ENCODE results near the gene BPIFB3. TPM values are rescaled to one million over a fixed set of nuclear protein-coding genes. Genes with fewer than 3 reads are reported as not detected.

The BPIFB3 gene
- total RNA-seq, 2 experiments from 2014 or later = not detected

- H3K27me3 ChIP-seq (ENCODE audit: control insufficient read depth in 1 of 2, insufficient read depth in 2 of 2, low read length in 2 of 2) = no peaks in the 10 kb centered on the region
- no peak for TF ChIP-seq CTCF (IDR thresholded peaks at IDR 0.05)
- Mint-ChIP-seq H3K4me1 (ENCODE audit: low read depth) (peaks cover 14% of the 10 kb centered on the region), H3K9me3 (no peaks in the 10 kb centered on the region), H3K27me3 (no peaks in the 10 kb centered on the region), H3K4me3 (no peak overlapping the region), H3K36me3 (ENCODE audit: low read depth) (no peaks in the 10 kb centered on the region), H3K27ac (no peak overlapping the region)
- peaks cover 0 to 10% of the 10 kb centered on the region in 2 experiments for H3K9me3 ChIP-seq (ENCODE audit: control insufficient read depth in 1 of 2, insufficient read depth in 1 of 2, low read length in 2 of 2)
- H3K4me1 ChIP-seq (ENCODE audit: insufficient read depth, low read length) = peaks cover 6% of the 10 kb centered on the region
- H3K4me3 ChIP-seq (ENCODE audit: low read length) = no peak overlapping the region
- ATAC-seq (ENCODE audit: poor library complexity) (no peak), DNase-seq (no peak)
- intact Hi-C loops (cut with DNase I, micrococcal nuclease) = no loop called here
- CTCF ChIA-PET = no interaction called here
- no peak overlapping the region for H3K27ac ChIP-seq (ENCODE audit: low read depth in 1 of 2, low read length in 2 of 2)
- POLR2A ChIA-PET = no interaction called here
- H3K36me3 ChIP-seq (ENCODE audit: insufficient read depth, low read length) = no peaks in the 10 kb centered on the region
Measured at GRCh38 chr20:33019465-33020277, 34.0 kb upstream of the BPIFB3 start.

GRCh38 chr20:33020278-33021161, 33.2 kb upstream of the BPIFB3 start:
- no peaks in the 10 kb centered on the region for H3K36me3 ChIP-seq (ENCODE audit: insufficient read depth, low read length)
- H3K9me3 ChIP-seq (ENCODE audit: control insufficient read depth in 1 of 2, insufficient read depth in 1 of 2, low read length in 2 of 2) = peaks cover 0 to 10% of the 10 kb centered on the region in 2 experiments
- no peaks in the 10 kb centered on the region for H3K27me3 Mint-ChIP-seq
- TF ChIP-seq CTCF (IDR thresholded peaks at IDR 0.05) = no peak
- H3K4me1 ChIP-seq (ENCODE audit: insufficient read depth, low read length) = peaks cover 6% of the 10 kb centered on the region
- CTCF ChIA-PET = no interaction called here
- POLR2A ChIA-PET = no interaction called here
- no peak overlapping the region for H3K4me3 Mint-ChIP-seq
- ATAC-seq (ENCODE audit: poor library complexity) (no peak), DNase-seq (no peak)
- H3K9me3 Mint-ChIP-seq = no peaks in the 10 kb centered on the region
- intact Hi-C loops (cut with DNase I, micrococcal nuclease) = no loop called here
- H3K27me3 ChIP-seq (ENCODE audit: control insufficient read depth in 1 of 2, insufficient read depth in 2 of 2, low read length in 2 of 2) = no peaks in the 10 kb centered on the region
- no peak overlapping the region for H3K27ac Mint-ChIP-seq
- H3K4me1 Mint-ChIP-seq (ENCODE audit: low read depth) = peaks cover 9% of the 10 kb centered on the region
- no peaks in the 10 kb centered on the region for H3K36me3 Mint-ChIP-seq (ENCODE audit: low read depth)
- H3K27ac ChIP-seq (ENCODE audit: low read depth in 1 of 2, low read length in 2 of 2) = no peak overlapping the region
- H3K4me3 ChIP-seq (ENCODE audit: low read length) = no peak overlapping the region

- CTCF ChIA-PET = no interaction called here
- H3K9me3 Mint-ChIP-seq = no peaks in the 10 kb centered on the region
- no peaks in the 10 kb centered on the region for H3K36me3 Mint-ChIP-seq (ENCODE audit: low read depth)
- Histone ChIP-seq H3K27me3 (ENCODE audit: control insufficient read depth in 1 of 2, insufficient read depth in 2 of 2, low read length in 2 of 2) (no peaks in the 10 kb centered on the region), H3K9me3 (ENCODE audit: control insufficient read depth in 1 of 2, insufficient read depth in 1 of 2, low read length in 2 of 2) (peaks cover 0 to 10% of the 10 kb centered on the region in 2 experiments), H3K4me1 (ENCODE audit: insufficient read depth, low read length) (no peaks in the 10 kb centered on the region), H3K4me3 (ENCODE audit: low read length) (no peak overlapping the region), H3K36me3 (ENCODE audit: insufficient read depth, low read length) (no peaks in the 10 kb centered on the region), H3K27ac (ENCODE audit: low read depth in 1 of 2, low read length in 2 of 2) (no peak overlapping the region)
- H3K27ac Mint-ChIP-seq = no peak overlapping the region
- H3K4me3 Mint-ChIP-seq = no peak overlapping the region
- POLR2A ChIA-PET = no interaction called here
- DNase-seq (no peak), ATAC-seq (ENCODE audit: poor library complexity) (no peak)
- H3K4me1 Mint-ChIP-seq (ENCODE audit: low read depth) = peaks cover under 1% of the 10 kb centered on the region
- intact Hi-C loops (cut with DNase I, micrococcal nuclease) = no loop called here
- H3K27me3 Mint-ChIP-seq = no peaks in the 10 kb centered on the region
- no peak for TF ChIP-seq CTCF (IDR thresholded peaks at IDR 0.05)
Measured at GRCh38 chr20:33021879-33022278, 31.8 kb upstream of the BPIFB3 start.

Data from CD4-positive, alpha-beta T cell (primary cell).